ENCODE results near the gene NOTO.

DNA sequence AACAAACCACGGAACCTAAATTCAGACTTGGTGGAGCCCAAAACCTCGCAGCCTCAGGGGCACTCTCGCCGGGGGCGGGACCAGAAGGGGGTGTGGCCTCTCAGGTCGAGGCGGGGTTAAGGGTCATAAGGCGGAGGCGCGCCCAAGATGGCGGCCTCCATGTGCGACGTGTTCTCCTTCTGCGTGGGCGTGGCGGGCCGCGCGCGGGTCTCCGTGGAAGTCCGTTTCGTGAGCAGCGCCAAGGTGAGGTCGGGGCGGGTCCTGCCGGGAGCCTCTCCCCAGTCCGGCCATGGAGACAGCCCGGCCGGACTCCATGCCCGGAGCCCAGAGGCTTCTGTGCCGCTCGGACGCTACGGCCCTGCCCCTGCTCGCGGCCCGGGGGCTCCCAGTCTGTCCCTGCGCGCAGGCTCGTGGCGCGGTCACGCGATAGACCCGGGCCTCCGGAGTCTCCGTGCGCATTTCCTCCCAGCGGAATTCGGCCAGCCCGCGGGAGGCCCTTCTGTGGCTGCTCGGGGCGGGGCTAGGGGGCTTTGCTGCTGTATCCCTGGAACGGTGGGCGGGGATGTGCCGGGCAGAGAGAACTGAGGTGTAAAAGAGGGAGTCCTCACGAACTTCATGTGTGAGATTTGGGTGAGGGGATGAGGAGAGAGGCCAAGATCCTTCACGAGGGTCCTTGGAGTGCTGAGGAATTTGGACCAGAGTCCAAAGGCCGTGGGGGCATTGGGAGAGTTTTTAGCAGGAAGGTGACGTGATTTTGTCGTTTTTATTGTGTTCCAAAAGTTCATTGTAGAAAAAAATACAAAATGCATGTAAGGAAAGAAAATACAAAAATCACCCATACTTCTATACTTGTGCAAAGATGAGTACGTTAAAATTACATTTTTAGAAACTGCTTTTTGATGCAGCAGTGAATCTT is 12.0 kb downstream of the NOTO start, which contains the start of gene SMYD5:
- TF ChIP-seq, protein P1, sequence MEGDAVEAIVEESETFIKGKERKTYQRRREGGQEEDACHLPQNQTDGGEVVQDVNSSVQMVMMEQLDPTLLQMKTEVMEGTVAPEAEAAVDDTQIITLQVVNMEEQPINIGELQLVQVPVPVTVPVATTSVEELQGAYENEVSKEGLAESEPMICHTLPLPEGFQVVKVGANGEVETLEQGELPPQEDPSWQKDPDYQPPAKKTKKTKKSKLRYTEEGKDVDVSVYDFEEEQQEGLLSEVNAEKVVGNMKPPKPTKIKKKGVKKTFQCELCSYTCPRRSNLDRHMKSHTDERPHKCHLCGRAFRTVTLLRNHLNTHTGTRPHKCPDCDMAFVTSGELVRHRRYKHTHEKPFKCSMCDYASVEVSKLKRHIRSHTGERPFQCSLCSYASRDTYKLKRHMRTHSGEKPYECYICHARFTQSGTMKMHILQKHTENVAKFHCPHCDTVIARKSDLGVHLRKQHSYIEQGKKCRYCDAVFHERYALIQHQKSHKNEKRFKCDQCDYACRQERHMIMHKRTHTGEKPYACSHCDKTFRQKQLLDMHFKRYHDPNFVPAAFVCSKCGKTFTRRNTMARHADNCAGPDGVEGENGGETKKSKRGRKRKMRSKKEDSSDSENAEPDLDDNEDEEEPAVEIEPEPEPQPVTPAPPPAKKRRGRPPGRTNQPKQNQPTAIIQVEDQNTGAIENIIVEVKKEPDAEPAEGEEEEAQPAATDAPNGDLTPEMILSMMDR (IDR thresholded peaks at IDR 0.05): no peak
- peak; percentile 29 to 40 for TF ChIP-seq POLR2A (IDR thresholded peaks at IDR 0.05)

All from adrenal gland (tissue), 5 donors.